IPS DF 6.9 (cell line): ENCODE data around the gene C1orf21.

Experiments
- DNase-seq: peaks from one replicate; pipeline ENCODE4 v3.0.0-alpha.2; 2013; ENCODE audit warnings: low read depth, low spot score
- H3K27ac ChIP-seq: one replicate; pipeline ENCODE4 v1.5.1; 2013; ENCODE audit warnings: low read length, control low read depth
- H3K27me3 ChIP-seq: 2 replicates; pipeline ENCODE4 v1.6.1; 2013; ENCODE audit warnings: mild to moderate bottlenecking, low read length; ENCODE audit not compliant: control insufficient read depth, insufficient read depth
- H3K36me3 ChIP-seq: 2 replicates; pipeline ENCODE4 v1.6.1; 2013; ENCODE audit warnings: low read length; ENCODE audit not compliant: control insufficient read depth, insufficient read depth
- H3K4me1 ChIP-seq: 2 replicates; pipeline ENCODE4 v1.6.1; 2013; ENCODE audit warnings: low read length; ENCODE audit not compliant: control insufficient read depth, insufficient read depth
- H3K4me3 ChIP-seq: 2 replicates; pipeline ENCODE4 v1.5.1; 2013; ENCODE audit warnings: mild to moderate bottlenecking, low read length
- H3K9me3 ChIP-seq: 2 replicates; pipeline ENCODE4 v1.6.1; 2013; ENCODE audit warnings: low read length, inconsistent platforms; ENCODE audit not compliant: control insufficient read depth, insufficient read depth
- WGBS: extraction: QIAGEN DNeasy Blood & Tissue Kit; methylation state at CpG from one replicate; pipeline ENCODE4 v1.1.7; 2013; ENCODE audit warnings: mixed read lengths, missing lambda C conversion rate; ENCODE audit not compliant: insufficient read length, insufficient coverage; 5-methylcytosine and 5-hydroxymethylcytosine counted together

C1orf21 gene

GRCh38 chr1:184664042-184664660 lies 277.3 kb downstream of the C1orf21 start:
- peak; percentile 55 for DNase-seq
- Histone ChIP-seq H3K27ac (no peak overlapping the region), H3K4me1 (peaks cover 3% of the 10 kb centered on the region; the same call in 1 of the 2 replicates), H3K27me3 (no peaks in the 10 kb centered on the region), H3K36me3 (no peaks in the 10 kb centered on the region), H3K9me3 (no peaks in the 10 kb centered on the region), H3K4me3 (peak overlapping the region; percentile 11; the same call in 1 of the 2 replicates)
- no CpG with 5 or more reads among the region's 40 CpGs for WGBS

- WGBS: no CpG with 5 or more reads among the region's 15 CpGs
- peaks cover 3% of the 10 kb centered on the region; the same call in 1 of the 2 replicates for H3K4me1 ChIP-seq
- H3K27me3 ChIP-seq: no peaks in the 10 kb centered on the region
- no peak overlapping the region for H3K4me3 ChIP-seq
- no peak for DNase-seq
- H3K36me3 ChIP-seq: no peaks in the 10 kb centered on the region
- H3K27ac ChIP-seq: no peak overlapping the region
- no peaks in the 10 kb centered on the region for H3K9me3 ChIP-seq
Observed at GRCh38 chr1:184664661-184665060, 277.8 kb downstream of the C1orf21 start.

- H3K4me3 ChIP-seq: no peak overlapping the region
- H3K27me3 ChIP-seq: no peaks in the 10 kb centered on the region
- DNase-seq: no peak
- WGBS: no CpG with 5 or more reads among the region's 6 CpGs
- H3K4me1 ChIP-seq: peaks cover 3% of the 10 kb centered on the region; the same call in 1 of the 2 replicates
- no peaks in the 10 kb centered on the region for H3K9me3 ChIP-seq
- H3K27ac ChIP-seq: no peak overlapping the region
- no peaks in the 10 kb centered on the region for H3K36me3 ChIP-seq
Observed at GRCh38 chr1:184665360-184665759, 278.5 kb downstream of the C1orf21 start.

GRCh38 chr1:184669391-184669790 lies 282.6 kb downstream of the C1orf21 start:
- DNase-seq: no peak
- H3K27ac ChIP-seq: no peak overlapping the region
- H3K27me3 ChIP-seq: no peaks in the 10 kb centered on the region
- H3K36me3 ChIP-seq: no peaks in the 10 kb centered on the region
- peak overlapping the region; percentile 12; the same call in 1 of the 2 replicates for H3K4me3 ChIP-seq
- WGBS: no CpG with 5 or more reads among the region's 1 CpG
- no peaks in the 10 kb centered on the region for H3K9me3 ChIP-seq
- peaks cover 2% of the 10 kb centered on the region; the same call in 1 of the 2 replicates for H3K4me1 ChIP-seq

- H3K27ac ChIP-seq: no peak overlapping the region
Observed at GRCh38 chr1:184672013-184672726, 285.3 kb downstream of the C1orf21 start.

GRCh38 chr1:184673305-184673704 lies 286.5 kb downstream of the C1orf21 start:
- WGBS: no CpG with 5 or more reads among the region's 9 CpGs
- no peaks in the 10 kb centered on the region for H3K36me3 ChIP-seq
- DNase-seq: no peak
- no peaks in the 10 kb centered on the region for H3K27me3 ChIP-seq
- H3K4me3 ChIP-seq: no peak overlapping the region
- H3K9me3 ChIP-seq: no peaks in the 10 kb centered on the region
- peaks cover 2% of the 10 kb centered on the region; the same call in 1 of the 2 replicates for H3K4me1 ChIP-seq
- no peak overlapping the region for H3K27ac ChIP-seq

More at GRCh38 chr1:184672013-184672726, 285.3 kb downstream of the C1orf21 start:
- no peak for DNase-seq
- no CpG with 5 or more reads among the region's 9 CpGs for WGBS
- Histone ChIP-seq H3K36me3 (no peaks in the 10 kb centered on the region), H3K4me3 (no peak overlapping the region), H3K4me1 (peaks cover 2% of the 10 kb centered on the region; the same call in 1 of the 2 replicates), H3K9me3 (no peaks in the 10 kb centered on the region), H3K27me3 (no peaks in the 10 kb centered on the region)

- Histone ChIP-seq H3K27me3 (no peaks in the 10 kb centered on the region), H3K27ac (no peak overlapping the region), H3K4me3 (no peak overlapping the region), H3K36me3 (no peaks in the 10 kb centered on the region), H3K9me3 (no peaks in the 10 kb centered on the region), H3K4me1 (peaks cover 2% of the 10 kb centered on the region; the same call in 1 of the 2 replicates)
- no peak for DNase-seq
Observed at GRCh38 chr1:184677344-184677743, 290.5 kb downstream of the C1orf21 start.
